COR-L47 (cell line): ENCODE data around the gene LTBP1.

Experiments used
- DNase-seq: peaks from one replicate; lab custom pipeline; 2025; lab: John Stamatoyannopoulos, UW

Gene LTBP1

DNA sequence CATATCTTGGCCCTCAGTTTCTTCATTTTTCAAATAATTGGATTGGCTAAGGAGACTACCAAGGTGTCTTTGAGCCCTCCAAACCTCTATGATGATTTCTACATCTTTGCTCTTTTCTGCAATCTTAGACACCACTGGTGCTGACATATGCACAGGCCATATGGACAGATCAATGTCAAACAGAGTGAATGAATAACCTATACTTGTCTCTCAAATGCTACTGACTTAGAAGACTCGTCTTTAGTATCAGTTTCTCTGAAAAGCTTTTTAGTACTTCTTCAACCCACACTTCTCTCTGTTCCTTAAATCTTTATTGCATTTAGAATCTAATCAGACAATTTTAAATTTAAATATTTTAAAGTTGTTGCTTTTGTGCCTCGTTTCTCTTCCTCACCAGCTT lies 258.2 kb downstream of the LTBP1 start:
- DNase-seq = no peak

DNA sequence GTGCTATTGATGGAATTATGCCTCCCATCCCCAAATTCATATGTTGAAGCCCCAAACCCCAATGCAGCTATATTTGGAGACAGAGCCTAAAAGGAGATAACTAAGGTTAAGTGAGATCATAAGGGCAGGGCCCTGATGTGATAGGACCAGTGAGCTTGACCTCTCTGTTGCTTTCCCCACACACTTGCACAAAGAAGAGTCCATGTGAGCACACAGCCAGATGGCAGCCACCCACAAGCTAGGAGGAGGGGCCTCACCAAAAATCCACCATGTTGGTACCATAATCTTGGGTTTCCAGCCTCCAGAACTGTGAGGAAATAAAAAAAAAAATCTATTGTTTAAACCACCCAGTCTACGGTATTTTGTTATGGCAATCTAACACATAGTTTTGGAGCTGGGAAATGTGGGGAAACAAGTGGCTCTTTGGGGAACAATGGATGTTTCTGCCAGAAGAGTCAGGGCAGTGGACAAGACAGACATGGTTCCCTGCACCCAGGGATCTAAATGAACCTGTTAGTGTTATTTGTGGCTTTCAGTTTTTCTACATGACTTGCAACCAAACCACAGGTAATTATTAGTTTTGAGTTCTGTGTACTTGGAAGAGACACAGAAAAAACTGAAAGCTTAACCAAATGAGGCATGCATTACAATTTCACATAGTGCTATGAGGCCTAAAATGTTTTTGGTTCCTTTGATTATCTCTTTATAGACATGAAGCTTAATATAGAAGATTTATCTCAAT lies 259.1 kb downstream of the LTBP1 start:
- DNase-seq = no peak

DNA sequence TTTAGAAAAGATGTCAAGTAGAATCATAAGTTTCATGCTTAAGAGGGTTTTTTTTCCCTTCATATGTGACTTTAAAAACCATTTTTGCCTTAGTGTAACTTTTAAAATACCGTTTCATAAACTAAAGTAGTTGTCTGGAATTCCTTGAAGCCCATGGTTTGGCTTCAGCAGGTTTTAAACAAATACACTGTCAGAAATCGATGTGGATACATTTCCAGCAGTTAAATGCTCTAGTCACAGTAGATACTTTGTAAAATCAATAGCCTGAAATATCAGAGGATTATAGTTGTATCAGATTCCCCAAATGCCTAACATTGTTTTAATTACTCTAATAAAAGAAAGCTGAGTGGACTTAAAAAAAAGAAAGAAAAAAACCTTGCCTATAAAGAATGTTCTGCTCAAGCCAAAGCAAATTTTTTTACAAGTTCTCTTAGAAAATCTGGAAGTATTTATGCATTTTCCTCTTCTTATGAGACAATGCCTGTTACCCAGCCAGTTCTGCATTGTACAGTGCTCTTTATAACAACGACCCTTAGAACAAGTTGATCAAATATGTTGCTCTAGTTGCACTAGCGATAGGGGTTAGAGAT lies 260.5 kb downstream of the LTBP1 start:
- DNase-seq = no peak

DNA sequence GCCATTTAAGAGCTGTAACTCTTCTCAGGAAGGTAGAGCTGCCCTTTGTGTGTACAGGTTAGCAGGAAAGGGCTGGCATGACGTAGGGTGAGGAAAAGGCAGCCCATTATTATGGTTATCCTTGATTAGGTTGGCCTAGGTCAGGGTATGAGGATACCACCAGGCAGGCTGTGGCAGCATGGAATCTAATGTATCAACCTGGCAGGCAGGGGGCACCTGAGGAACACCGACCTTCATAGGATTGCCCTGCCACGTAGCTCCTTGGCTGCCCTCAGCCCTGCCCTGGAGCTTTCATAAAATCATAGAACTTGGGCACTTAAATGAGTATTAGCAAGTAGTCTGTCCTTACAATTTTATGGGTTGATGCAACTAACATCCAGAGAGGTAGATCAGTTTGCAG lies 261.6 kb downstream of the LTBP1 start:
- DNase-seq = no peak

DNA sequence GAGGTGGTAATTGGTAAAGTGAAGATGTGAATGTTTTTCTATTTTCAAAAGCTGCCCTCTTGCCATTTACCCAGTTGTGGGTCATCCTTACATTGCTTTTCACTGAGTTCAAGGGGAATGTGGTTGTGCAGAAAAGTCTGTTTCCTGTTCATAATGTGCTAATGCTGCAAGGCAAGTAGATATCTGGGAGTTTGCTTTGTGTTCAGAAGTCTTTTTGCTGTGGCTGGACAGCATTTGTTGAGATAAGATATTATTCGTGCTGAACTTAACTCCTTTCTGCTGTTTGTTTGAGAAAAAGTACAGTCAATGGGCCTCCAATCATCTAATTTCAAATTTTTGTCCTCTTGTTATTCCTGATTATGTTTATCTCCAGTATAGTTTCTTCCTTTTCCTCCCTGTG lies 263.2 kb downstream of the LTBP1 start:
- DNase-seq = no peak

DNA sequence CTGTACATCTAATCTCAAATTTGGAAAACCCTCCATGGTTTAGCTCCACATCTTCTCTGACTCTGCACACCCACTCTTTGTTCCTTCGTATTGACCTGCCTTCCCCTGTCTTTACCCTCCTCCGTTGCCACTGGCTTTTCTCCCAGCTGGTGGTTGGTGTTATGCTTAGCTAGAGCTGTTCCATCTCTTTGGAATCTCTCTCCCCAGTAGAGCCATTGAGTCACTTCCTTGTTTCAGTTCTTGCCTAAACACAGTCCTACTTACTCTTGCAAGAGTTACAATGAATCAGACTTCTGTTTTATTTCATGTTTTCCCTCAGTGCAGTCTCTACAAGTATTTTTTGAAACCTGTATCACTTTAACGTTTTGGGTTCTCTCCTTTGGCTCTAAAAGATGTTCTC lies 263.9 kb downstream of the LTBP1 start:
- no peak for DNase-seq

DNA sequence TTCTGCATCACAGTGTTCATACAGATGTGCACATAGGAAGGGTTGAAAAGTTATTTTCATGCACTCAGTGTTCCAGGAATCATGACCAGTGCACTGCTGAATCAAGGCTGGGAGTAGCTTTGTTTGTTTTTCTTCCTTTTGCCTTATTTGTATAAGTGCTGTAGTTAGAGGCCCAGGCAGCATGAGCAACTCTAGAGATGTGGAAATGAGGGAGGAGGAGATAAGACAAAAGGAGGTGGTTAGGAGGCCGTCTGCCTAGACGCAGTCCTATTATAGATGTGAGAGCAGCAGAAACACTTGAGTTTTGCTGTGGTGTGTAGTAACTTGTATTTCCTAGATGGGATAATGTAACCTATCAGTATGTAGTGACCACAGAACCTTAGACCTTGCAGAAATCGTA lies 265.4 kb downstream of the LTBP1 start:
- DNase-seq = no peak

DNA sequence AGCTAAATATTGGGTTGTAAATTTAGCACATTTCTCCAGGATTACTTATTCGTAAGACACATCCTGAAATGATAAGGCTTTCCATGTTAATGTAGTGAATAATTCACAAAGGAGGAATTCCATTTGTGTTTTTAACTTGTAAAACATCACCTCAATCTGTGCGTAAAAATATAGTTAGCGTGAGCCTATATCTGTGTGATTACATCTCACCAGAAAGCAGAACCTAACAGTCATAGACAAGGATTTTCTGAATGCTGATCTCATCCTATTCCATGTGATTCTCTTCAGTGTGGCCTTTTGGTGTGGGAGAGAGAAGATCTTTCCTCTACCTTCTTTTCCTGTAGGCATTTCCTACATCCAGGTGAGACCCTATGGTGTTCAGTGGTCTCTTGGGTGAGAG lies 266.5 kb downstream of the LTBP1 start:
- no peak for DNase-seq

DNA sequence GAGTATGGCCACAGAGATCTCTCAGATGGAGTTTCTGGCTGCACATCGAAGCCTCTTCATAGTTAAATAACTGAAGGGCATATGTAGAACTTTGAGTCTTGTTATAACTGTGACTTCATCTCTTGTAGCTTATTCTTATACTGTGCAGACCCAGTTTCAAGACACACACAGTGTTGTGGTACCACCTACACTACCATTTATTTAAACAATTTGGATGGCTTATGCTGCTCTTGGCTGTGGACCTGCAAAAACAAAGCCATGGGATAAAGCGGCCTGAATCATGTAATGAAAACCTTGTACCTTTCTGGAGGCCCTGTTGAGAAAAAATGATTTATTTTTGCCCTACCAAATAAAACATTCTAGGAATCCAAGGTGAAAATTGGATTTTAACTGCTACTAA lies 266.9 kb downstream of the LTBP1 start:
- DNase-seq = no peak

DNA sequence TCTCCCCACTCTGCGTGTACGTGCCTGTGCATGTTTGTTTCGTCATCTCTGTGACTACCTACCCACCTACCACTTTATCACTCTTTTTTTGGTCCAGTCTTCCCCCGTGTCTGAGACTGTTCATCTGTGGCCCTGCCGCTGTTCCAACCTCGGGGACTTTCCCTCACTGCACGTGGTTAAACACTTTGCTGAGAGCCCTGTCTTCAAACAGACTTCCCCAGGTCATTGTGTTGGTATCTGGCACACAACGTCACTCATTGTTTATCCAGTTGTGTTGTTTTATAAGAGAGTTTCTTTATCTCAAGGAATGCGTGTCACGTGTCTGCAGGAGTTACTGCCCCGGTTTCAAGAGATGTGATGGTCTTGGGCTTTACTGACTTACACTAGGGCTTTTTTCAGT lies 267.7 kb downstream of the LTBP1 start:
- no peak for DNase-seq

DNA sequence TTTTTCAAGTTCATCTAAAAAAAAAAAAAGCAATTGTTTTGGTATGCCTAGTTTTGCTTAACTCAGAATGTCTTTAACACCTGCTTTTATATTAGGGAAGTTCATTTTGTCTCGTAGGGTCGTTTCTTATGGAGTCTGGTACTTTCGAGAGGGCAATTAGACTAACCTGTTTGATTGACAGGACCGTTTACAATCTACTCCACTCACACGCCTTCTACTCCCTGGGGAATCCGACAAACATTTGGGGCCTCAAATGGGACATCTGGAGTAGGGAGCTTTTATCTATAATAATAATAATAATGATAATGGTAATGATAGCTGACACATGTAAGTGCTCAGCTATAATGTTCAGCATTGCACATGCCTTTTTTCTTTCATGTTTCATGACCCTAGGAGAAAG lies 268.1 kb downstream of the LTBP1 start:
- DNase-seq = no peak

DNA sequence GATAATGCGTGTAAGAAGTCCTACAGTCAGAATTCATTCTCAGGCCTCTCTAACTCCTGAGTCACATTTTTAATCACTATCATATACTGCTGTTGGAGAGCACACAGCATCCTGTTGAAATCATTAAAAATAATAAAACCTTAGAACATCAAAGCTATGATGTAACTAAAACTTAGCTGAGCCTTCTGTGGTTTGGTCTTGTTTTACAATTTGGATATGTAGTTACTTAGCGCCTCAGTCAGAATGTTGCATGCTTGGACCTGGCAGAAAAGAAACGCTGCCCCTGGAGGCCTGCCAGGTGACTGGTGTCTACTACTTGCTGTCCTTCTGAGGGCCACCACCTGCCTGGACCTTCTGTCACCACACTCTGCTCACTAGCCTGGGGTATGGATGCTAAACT lies 268.5 kb downstream of the LTBP1 start:
- no peak for DNase-seq

DNA sequence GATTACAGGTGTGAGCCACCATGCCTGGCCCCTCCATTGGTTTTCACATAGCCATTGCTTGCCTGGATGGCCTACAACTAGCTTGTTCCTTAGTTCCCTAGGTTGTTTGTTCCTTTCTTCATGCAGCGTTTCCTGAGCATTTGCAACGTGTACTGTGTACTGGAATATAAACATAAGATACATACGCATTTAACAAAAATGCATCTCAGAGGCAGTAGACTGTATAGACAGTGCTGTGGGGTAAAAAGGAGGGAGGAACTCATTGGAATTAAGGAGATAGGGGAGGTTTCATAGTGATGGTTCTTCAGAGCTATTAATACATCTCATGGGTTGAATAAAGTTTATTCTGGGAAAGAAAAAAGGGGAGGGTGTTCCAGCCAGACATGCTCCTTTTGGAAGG lies 269.2 kb downstream of the LTBP1 start:
- no peak for DNase-seq

DNA sequence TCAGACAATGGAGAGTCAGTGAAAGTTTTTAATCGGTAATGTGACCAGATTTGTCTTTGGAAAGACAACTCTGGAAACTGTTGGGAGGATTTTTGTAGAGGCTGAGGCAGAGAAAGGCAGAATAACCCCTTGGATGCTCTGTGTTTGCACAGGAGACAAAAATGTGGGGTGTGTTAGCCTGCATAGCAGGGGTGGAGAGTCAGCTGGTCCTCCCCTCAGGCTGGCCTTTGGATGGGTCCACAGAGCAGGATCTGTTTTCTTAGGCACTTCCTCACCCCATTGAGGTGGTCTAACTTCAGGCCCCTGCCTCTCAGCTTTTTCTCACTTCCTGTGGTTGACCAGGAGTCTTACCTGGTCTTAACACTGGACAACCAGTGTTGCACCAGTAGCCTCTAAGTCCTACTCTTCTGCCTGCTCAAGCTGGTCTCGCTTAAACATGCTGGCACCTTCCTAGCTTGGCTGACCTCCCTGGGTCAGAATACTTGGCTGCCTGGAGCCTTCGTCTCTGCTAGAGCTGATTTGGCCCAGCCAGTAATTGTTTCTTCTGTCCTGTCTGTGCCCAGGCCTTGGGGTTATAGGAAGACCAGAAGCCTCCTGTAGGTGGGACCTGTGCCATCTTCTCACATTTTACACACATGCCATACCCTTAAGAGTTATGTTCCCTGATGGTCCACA lies 269.9 kb downstream of the LTBP1 start:
- DNase-seq = no peak

DNA sequence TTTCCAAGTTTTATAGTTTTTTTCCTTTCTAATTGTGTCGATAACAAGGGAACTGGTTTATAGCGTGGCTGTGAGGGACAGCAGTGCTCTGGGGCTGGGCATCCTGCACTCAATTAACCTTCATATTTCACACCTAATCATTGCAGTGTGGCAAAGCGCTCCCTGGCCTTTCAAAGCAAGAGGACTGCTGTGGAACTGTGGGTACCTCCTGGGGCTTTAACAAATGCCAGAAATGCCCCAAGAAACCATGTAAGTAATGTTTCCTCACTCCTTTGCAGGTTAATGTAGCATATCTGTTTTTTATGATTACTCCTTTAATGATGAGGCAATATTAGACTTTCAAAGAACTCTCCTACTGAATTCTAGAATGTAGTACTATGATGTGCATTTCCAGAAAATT lies 270.7 kb downstream of the LTBP1 start:
- DNase-seq = no peak

DNA sequence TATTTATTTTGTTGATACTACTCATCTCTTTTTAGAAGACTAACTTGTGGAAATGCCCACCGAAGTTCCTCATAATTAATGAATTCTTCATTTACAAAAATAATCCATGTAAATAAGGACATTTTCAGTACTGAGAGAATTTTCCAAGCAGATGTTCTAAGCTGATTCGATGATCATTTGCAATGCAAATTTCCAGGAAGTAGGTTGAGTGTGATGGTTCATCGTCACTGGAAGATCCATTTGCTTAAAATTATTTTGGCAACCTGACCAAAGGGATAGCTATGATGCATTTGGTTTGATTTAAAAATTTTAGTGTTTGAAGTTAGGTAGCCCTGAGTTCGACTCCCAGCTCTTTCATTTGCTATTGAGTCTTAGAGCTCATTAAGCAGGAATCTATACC lies 272.4 kb downstream of the LTBP1 start:
- DNase-seq = no peak

DNA sequence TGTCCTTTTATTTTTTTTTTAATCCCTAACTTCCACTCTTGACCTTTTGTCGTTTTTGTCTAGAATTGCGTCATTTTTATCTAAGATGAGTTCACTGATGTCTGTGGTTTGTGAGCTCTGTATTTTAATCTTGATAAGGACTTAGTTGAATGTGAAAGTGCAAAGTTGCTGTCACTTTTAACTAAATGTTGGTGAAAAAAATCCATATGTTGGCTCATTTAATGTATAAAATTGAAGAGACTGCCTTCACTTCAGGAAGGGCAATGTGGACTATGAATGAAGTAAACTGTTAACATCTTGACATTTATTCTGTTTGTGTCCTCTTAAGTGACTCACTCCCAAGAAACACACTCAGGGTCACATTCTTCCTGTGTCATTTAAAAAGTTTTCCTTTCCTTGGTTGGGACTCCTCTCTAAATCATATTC lies 273.1 kb downstream of the LTBP1 start:
- no peak for DNase-seq

DNA sequence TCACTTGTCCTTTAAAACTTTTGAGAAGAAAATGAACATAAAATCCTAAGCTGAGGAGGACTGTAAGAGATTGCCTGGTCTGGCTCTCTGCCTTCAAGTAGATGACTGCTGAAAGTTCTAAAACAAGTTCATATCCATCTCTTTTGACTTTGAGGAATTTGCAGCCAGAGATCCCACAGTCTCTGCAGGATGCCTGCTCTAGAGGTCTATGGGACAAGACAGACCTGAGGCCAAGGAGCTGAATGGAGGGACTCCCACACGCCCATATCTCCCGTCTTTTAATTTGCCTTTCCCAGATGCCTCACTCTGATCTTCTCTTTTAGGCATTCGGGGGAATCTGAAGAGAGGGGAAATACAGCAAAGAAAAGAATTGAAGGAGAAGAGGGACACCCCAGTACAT lies 273.8 kb downstream of the LTBP1 start:
- no peak for DNase-seq

DNA sequence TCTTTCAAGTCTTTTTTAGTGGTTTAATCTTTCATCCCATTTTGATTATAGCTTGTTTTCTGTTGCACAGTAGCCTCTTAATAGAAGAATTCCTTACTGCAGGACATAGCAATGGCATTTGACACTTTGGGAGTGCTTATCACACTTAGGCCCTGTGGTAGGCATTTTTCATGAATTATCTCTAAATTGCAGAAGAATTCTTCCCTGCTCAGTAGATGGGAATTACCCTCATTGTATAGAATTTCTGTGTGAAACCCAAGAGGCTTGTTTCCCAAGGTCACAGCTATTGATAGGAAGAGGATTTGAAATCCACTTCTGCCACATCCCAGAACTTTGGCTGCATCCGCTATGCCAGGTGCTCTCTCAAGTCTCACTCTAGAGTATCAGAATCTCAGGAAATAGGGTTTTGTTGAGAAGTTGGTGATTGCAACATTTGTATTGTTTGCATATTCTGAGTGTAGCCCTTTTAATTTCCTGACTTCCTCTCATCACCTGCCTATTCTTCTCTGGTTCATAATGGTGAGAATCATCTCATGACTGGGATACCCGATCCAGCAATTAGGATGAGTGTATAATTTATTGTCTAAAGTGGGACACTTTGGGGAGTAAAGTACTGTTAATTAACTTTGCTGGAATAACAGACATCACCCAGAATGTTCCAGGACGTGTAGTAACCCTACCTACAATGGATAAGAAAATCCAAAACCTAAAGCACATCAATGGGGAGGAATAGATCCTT lies 274.5 kb downstream of the LTBP1 start:
- DNase-seq = no peak

DNA sequence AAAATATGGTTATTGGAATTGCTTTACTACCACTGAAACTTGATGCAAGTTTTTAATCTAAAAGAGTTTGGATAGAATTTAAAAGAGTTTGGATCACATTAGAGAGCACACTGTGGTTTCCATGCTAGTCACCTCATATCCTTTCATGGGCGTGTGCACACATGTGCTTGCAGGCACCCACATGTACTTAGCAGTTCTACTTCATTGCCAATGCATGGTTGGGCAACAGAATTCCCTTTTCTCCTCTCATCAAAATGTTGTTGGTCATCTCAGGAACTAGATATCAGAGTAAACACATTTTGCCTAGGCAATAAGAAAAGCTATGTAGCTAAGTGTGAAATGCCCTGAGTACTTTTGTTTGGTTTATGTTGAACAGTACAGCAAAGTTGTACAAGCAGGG lies 275.6 kb downstream of the LTBP1 start:
- DNase-seq = no peak

DNA sequence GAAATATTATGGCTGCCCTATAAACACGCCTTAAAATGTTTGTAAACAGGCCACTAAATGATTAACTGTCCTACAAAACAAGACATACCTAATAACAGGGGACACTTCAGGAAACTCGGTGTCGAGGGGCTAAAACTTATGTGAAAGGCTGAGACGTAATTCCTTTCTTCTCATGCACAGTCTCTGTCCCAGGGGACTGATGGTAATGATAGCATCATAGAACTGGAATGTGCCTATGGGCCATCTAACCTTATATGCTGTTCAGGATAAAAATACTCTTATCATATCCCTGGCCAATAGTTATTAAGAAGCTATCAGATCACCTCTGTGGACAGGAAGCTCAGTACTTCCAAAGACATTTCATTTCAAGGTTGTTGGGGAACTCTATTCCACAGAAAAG lies 277.1 kb downstream of the LTBP1 start:
- no peak for DNase-seq

DNA sequence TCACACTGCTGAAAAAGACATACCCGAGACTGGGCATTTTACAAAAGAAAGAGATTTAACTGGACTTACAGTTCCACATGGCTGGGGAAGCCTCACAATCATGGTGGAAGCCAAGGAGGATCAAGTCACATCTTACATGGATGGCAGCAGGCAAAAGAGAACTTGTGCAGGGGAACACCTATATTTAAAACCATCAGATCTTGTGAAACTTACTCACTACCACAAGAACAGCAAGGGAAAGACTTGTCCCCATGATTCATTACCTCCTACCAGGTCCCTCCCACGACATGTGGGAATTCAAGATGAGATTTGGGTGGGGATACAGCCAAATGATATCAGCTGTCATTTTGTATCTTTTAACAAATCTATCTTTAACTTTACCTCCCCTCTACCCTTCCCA lies 278.6 kb downstream of the LTBP1 start:
- no peak for DNase-seq

DNA sequence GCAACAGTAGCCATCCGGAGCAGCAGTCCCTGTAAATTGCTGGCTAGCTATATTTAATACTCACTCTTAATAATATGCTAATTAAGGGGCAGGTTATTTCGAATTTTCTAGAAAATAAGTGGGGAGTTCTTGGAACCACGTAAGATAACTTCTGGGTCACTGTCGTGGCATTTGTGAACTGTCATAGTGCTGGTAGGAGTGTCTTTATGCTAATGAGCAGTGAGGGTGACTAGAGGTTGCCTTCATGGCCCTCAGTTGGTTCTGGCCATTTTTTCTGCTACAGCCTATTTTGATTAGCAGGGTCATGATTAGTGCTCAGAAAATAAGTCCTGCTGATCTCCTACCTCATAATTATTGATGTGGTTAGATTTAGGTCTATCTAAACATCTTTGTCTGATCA lies 279.8 kb downstream of the LTBP1 start:
- no peak for DNase-seq
